IPS DF 6.9 (cell line): ENCODE measurements around the gene ENSA.
"Not testable (repeated sequence)": the region's sequence is repeated elsewhere in the genome, so short reads cannot be mapped to it uniquely, and the experiment has no call there.

Experiments
- DNase-seq: peaks from one replicate; pipeline ENCODE4 v3.0.0-alpha.2; 2013; ENCODE audit warnings: low read depth, low spot score
- H3K27ac ChIP-seq: one replicate; pipeline ENCODE4 v1.5.1; 2013; ENCODE audit warnings: low read length, control low read depth
- H3K27me3 ChIP-seq: 2 replicates; pipeline ENCODE4 v1.6.1; 2013; ENCODE audit warnings: mild to moderate bottlenecking, low read length; ENCODE audit not compliant: control insufficient read depth, insufficient read depth
- H3K36me3 ChIP-seq: 2 replicates; pipeline ENCODE4 v1.6.1; 2013; ENCODE audit warnings: low read length; ENCODE audit not compliant: control insufficient read depth, insufficient read depth
- H3K4me1 ChIP-seq: 2 replicates; pipeline ENCODE4 v1.6.1; 2013; ENCODE audit warnings: low read length; ENCODE audit not compliant: control insufficient read depth, insufficient read depth
- H3K4me3 ChIP-seq: 2 replicates; pipeline ENCODE4 v1.5.1; 2013; ENCODE audit warnings: mild to moderate bottlenecking, low read length
- H3K9me3 ChIP-seq: 2 replicates; pipeline ENCODE4 v1.6.1; 2013; ENCODE audit warnings: low read length, inconsistent platforms; ENCODE audit not compliant: control insufficient read depth, insufficient read depth
- WGBS: extraction: QIAGEN DNeasy Blood & Tissue Kit; methylation state at CpG from one replicate; pipeline ENCODE4 v1.1.7; 2013; ENCODE audit warnings: mixed read lengths, missing lambda C conversion rate; ENCODE audit not compliant: insufficient read length, insufficient coverage; 5-methylcytosine and 5-hydroxymethylcytosine counted together

Gene ENSA

DNA sequence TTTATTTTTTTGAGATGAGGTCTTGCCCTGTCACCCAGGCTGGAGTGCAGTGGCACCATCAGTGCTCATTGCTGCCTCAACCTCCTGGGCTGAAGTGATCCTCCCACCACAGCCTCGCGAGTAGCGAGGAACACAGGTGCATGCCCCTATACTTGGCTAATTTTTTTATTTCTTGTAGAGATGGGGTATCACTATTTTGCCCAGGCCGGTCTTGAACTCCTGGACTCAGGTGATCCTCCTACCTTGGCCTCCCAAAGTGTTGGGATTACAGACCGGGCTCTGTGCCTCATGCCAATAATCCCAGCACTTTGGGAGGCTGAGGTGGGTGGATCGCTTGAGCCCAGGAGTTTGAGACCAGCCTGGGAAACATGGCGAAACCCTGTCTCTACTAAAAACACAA lies 48.0 kb downstream of the ENSA start:
- not testable (repeated sequence) for H3K4me1 ChIP-seq, H3K4me3 ChIP-seq, DNase-seq, H3K27me3 ChIP-seq, H3K9me3 ChIP-seq, H3K36me3 ChIP-seq, H3K27ac ChIP-seq
- WGBS: no CpG with 5 or more reads among the region's 7 CpGs

DNA sequence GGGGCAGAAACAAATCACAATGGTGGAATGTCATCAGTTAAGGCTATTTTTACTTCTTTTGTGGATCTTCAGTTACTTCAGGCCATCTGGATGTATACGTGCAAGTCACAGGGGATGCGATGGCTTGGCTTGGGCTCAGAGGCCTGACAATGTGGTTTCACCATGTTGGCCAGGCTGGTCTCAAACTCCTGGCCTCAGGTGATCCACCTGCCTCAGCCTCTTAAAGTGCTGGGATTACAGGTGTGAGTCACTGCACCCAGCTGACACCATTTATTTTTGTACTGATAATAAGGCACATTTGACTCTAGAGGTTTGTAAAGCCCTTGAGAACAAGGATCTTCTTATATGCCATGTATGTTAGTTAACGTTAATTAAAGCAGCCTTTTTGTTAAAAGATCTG lies 48.4 kb downstream of the ENSA start:
- H3K27ac ChIP-seq, H3K4me1 ChIP-seq, H3K4me3 ChIP-seq, DNase-seq, H3K27me3 ChIP-seq, H3K9me3 ChIP-seq, H3K36me3 ChIP-seq: not testable (repeated sequence)
- no CpG with 5 or more reads among the region's 3 CpGs for WGBS

DNA sequence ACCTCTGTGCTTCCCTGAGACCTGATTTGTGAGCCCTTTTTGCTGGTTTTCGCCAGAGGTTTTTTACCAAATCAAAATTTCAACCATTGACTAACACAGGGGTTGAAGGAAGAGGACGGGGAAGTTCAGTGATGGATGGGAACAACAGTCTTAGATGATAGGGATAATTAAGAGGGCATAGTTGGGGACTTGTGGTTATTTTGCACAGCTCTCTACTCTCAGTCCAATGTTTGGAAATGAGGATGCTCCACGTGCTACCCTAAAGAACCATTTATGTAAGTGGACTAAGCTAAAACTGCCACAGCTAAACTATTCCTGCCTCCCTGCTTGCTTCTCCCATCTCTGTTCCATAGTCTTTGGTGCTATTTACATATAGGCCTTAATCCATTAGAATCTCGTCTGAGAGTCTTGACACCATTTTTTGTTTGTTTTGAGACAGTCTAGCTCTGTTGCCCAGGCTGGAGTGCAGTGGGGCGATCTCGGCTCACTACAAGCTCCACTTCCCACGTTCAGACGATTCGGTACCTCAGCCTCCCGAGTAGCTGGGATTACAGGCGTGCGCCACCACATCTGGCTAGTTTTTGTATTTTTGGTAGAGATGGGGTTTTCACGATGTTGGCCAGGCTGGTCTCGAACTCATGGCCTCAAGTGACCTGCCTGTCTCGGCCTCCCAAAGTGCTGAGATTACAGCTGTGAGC lies 49.3 kb downstream of the ENSA start:
- no CpG with 5 or more reads among the region's 15 CpGs for WGBS
- no peak for DNase-seq
- Histone ChIP-seq H3K36me3 (peaks cover 6% of the 10 kb centered on the region; the same call in 1 of the 2 replicates), H3K4me1 (no peaks in the 10 kb centered on the region), H3K27me3 (no peaks in the 10 kb centered on the region), H3K4me3 (peak overlapping the region; percentile 37; the same call in 1 of the 2 replicates), H3K9me3 (no peaks in the 10 kb centered on the region), H3K27ac (no peak overlapping the region)

DNA sequence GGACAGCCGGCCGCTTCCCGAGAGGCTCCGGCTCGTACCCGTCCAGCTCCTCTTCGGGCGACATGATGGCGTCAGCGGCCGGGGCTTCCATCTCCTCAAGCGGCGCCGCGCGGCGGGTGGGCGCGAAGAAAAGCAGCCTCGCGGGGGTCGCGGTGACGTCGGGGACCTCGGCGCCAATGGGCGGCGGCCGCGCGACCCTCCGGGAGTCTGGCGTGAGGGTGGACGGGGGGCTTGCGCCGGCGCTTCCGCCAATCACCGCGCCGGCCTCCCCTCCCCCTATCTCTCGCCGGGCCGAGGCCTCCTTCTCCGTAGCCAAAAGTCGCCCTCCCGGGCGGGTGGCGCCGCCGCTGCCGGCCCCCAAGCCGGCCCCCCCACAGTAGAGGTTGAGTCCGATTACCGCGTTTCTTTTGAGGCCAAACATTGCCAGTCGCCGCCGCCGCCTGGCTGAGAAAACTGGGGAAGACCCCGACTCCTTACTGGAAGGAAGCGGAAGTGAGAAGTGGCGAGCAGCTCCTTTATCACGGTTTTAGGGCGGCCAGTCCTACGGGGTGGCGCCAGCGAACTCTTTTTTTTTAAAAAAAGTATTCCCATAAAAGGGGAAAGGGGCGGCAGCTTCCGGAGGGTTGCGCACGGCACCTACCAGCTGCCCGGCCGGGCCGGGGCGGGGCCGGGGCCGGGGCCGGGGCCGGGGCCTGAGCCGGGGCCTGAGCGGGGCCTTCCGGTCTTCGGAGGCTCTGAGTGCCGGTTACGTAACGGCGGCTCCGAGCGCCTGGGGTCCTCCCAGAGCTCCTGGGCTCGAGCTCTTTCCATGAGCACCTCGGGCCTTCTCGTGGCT lies 50.1 kb downstream of the ENSA start, which contains the start of gene MCL1:
MCL1 (minus strand) TSS at position 501 of the 835 bp plus-strand sequence; CDS start at position 421, 80 bp downstream.
- Histone ChIP-seq H3K36me3 (peaks cover 9% of the 10 kb centered on the region; the same call in 1 of the 2 replicates), H3K4me3 (peak within 1 kb of the TSS; percentile 43), H3K27ac (no peak within 1 kb of the TSS), H3K27me3 (no peaks in the 10 kb centered on the region), H3K9me3 (no peaks in the 10 kb centered on the region), H3K4me1 (no peaks in the 10 kb centered on the region)
- WGBS: no CpG with 5 or more reads among the region's 94 CpGs
- DNase-seq: peak; percentile 70

DNA sequence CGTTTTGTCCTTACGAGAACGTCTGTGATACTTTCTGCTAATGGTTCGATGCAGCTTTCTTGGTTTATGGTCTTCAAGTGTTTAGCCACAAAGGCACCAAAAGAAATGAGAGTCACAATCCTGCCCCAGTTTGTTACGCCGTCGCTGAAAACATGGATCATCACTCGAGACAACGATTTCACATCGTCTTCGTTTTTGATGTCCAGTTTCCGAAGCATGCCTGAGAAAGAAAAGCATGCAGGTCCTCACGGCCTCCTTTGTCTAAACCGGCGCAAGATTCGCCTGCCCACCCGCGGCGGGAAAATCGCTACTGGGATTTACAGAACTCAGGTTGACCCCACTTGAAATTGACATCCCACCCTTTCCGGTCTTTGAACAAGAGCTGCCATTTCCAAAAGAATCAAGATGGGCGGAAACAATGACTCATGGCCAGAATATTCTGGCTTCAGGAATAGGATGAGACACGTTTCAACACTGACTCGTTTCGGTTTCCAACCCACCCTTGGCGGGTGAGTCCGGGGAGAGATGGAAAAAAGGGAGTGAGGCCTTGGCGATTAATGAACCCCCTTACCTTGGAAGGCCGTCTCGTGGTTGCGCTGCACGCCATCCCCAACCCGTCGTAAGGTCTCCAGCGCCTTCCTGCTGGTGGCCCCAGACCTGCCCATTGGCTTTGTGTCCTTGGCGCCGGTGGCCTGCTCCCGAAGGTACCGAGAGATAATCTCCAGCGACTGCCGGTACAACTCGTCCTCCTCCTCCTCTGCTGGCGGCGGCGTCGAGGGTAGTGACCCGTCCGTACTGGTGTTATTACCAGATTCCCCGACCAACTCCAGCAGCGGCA lies 50.9 kb downstream of the ENSA start:
- H3K27ac ChIP-seq: no peak overlapping the region
- H3K4me3 ChIP-seq: peak overlapping the region; percentile 43
- H3K9me3 ChIP-seq: no peaks in the 10 kb centered on the region
- no CpG with 5 or more reads among the region's 50 CpGs for WGBS
- no peak for DNase-seq
- peaks cover 9% of the 10 kb centered on the region; the same call in 1 of the 2 replicates for H3K36me3 ChIP-seq
- H3K4me1 ChIP-seq: no peaks in the 10 kb centered on the region
- no peaks in the 10 kb centered on the region for H3K27me3 ChIP-seq

DNA sequence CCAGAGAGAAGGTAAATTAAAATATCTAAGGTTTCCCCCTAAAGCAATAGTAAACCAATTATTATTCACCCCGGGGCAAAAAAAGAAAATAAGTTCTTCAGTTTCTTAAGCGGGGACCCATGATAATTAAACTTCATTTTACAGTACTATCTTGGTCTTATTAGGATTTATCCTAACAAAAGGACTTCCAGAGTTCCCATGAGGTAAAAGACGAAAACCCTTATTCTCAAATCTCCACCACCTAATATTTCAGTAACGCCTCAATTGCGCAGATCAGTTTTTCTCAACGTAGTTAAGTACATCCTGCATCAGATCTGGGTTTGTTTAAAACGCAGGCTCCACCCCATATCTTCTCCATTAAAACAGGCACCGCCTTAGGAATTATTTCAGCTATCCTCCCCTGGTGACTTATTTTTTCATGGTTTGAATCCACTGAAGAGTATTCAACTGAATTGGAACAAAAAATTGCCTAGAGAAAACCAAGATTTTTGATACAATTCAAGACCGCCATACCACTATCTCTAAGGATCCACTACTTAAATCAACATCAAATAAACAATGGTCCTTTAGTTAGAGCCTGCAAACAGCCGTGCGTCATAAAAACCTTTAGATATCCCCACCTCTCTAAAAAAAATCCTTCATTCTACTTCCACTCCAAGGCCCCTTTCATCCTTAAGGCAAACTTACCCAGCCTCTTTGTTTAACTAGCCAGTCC lies 51.7 kb downstream of the ENSA start:
- Histone ChIP-seq H3K27me3 (no peaks in the 10 kb centered on the region), H3K27ac (no peak overlapping the region), H3K4me3 (peak overlapping the region; percentile 43; the same call in 1 of the 2 replicates), H3K9me3 (no peaks in the 10 kb centered on the region), H3K36me3 (peaks cover 9% of the 10 kb centered on the region; the same call in 1 of the 2 replicates), H3K4me1 (no peaks in the 10 kb centered on the region)
- WGBS: no CpG with 5 or more reads among the region's 11 CpGs
- no peak for DNase-seq

DNA sequence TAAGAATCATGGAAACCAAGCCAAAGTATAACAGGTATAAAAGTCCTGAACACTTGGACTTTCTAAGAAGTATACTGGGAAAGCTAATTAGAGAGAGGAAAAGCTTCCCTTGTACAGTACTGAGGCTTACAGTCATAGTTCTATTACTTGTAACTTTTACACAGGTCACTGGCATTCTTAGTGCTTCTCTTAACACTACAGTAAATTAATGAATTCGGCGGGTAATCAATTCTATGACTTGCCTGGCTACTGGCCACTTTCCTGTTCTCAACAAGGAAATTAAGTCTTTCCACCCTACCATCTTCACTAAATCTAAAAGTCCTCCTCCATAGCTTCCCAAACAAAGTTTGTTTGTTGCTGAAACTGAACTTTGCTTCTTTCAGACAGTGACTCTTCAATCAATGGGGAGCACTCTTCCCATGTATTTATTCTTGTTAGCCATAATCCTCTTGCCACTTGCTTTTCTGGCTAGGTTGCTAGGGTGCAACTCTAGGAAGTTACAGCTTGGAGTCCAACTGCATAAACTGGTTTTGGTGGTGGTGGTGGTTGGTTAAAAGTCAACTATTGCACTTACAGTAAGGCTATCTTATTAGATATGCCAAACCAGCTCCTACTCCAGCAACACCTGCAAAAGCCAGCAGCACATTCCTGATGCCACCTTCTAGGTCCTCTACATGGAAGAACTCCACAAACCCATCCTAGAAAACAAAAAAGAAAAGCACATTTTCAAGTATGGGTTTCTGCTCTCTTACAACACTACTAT lies 52.4 kb downstream of the ENSA start:
- Histone ChIP-seq H3K27me3 (no peaks in the 10 kb centered on the region), H3K27ac (no peak overlapping the region), H3K36me3 (peaks cover 9% of the 10 kb centered on the region; the same call in 1 of the 2 replicates), H3K9me3 (no peaks in the 10 kb centered on the region), H3K4me3 (peak overlapping the region; percentile 31; the same call in 1 of the 2 replicates), H3K4me1 (no peaks in the 10 kb centered on the region)
- WGBS: no CpG with 5 or more reads among the region's 2 CpGs
- no peak for DNase-seq

DNA sequence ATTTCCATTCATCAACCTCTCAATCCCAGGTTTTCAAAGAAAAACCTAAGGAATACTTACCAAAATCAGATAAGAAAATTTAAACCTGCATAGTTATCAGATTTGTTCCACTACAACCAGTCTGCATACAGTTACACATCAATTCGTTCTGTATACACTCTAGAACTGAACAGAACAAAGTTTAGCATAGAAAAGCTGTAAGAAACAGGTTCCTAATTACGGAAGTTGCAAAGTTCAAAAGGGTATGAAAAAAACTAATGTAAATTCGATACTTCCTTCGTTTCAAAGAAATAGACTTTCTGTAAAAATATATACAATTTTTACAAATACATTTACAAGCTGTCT lies 53.1 kb downstream of the ENSA start:
- WGBS: no CpG with 5 or more reads among the region's 4 CpGs
- no peak for DNase-seq
- Histone ChIP-seq H3K27ac (no peak overlapping the region), H3K4me1 (no peaks in the 10 kb centered on the region), H3K9me3 (no peaks in the 10 kb centered on the region), H3K36me3 (peaks cover 9% of the 10 kb centered on the region; the same call in 1 of the 2 replicates), H3K27me3 (no peaks in the 10 kb centered on the region), H3K4me3 (no peak overlapping the region)

DNA sequence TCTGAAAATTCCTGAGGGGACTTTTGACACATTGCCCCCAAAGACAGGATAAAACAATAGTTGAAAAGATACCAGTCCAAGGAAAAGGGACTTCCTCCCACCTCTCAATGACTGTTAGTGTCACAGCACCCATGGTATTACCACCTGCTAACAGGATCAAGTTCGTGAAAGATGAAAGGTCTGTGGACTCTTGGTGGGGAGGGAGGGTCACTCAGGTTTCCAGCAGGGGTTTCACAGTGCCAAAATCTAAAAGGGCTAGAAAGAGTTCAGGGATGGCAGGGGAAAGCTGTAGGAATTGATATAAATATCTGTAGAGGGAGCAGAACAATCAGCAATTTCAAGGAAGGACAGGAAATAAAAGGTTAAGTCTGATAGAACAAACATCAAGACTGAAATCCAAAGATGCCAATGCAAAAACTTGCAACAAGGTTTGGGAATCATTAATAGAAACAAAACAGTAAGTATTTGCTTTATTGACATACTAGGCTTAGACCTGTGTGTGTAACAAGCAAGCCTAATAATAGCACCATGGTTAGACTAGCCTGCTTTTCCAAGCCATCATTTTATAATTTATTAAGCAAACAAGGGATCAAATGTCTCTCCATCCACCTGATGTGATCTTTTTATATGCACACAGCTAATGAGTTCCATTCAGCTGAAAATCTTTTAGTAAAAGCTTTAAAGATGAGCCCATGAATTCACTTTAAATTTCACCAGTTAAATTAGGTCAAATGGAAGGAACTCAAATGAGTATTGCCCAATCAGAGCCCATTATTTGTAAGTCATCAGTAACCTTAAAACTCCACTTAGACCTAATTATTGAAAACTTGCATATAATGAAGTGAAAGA lies 53.7 kb downstream of the ENSA start:
- Histone ChIP-seq H3K4me3 (no peak overlapping the region), H3K4me1 (no peaks in the 10 kb centered on the region)

More for the DNA sequence above, 53.7 kb downstream of the ENSA start:
- no peaks in the 10 kb centered on the region for H3K9me3 ChIP-seq
- H3K27ac ChIP-seq: no peak overlapping the region
- DNase-seq: no peak
- whole genome bisulfite sequencing: no CpG with 5 or more reads among the region's 1 CpG
- H3K27me3 ChIP-seq: no peaks in the 10 kb centered on the region
- H3K36me3 ChIP-seq: peaks cover 9% of the 10 kb centered on the region; the same call in 1 of the 2 replicates
